Spleen (tissue), 11 donors: ENCODE results near the gene ECEL1. TPM values are rescaled to one million over a fixed set of nuclear protein-coding genes. Genes with fewer than 3 reads are reported as not detected.

ENCODE experiments used
- DNase-seq: peaks from one replicate; pipeline ENCODE4 v3.0.0-alpha.2; 2020
- H3K27ac ChIP-seq, 8 donors: fragments of 200-600 bp; sonication (generic) in 7 of 8; 1 replicate in 4 of 8; 2 replicates in 4 of 8; pipeline versions ENCODE4 v1.5.0 to v1.8.0; 2016 to 2021; ENCODE audit warnings: inconsistent platforms in 4 of 8, mild to moderate bottlenecking in 4 of 8, moderate library complexity in 1 of 8
- H3K27me3 ChIP-seq, 7 donors: fragments of 200-600 bp; sonication (generic) in 6 of 7; replicated peaks in 1 of 7; 1 replicate in 4 of 7; 2 replicates in 3 of 7; pipeline versions ENCODE4 v1.5.0 to v1.8.0; 2016 to 2021; ENCODE audit warnings: inconsistent platforms in 3 of 7, mild to moderate bottlenecking in 1 of 7
- H3K36me3 ChIP-seq, 6 donors: fragments of 200-600 bp; sonication (generic) in 5 of 6; 1 replicate in 4 of 6; 2 replicates in 2 of 6; pipeline versions ENCODE4 v1.5.0 to v1.8.0; 2016 to 2021; ENCODE audit warnings: inconsistent platforms in 2 of 6
- H3K4me1 ChIP-seq, 6 donors: fragments of 200-600 bp; sonication (generic) in 5 of 6; 1 replicate in 3 of 6; 2 replicates in 3 of 6; pipeline versions ENCODE4 v1.5.0 to v1.8.0; 2016 to 2021; ENCODE audit warnings: inconsistent platforms in 3 of 6
- H3K4me3 ChIP-seq, 8 donors: fragments of 200-600 bp; sonication (generic) in 7 of 8; 1 replicate in 4 of 8; 2 replicates in 4 of 8; pipeline versions ENCODE4 v1.5.0 to v1.8.0; 2016 to 2021; ENCODE audit warnings: inconsistent platforms in 4 of 8, mild to moderate bottlenecking in 4 of 8, moderate library complexity in 2 of 8
- H3K9me3 ChIP-seq, 8 donors: fragments of 200-600 bp; sonication (generic) in 7 of 8; 1 replicate in 4 of 8; 2 replicates in 4 of 8; pipeline versions ENCODE4 v1.5.0 to v1.8.0; 2016 to 2021; ENCODE audit warnings: inconsistent platforms in 4 of 8
- CTCF ChIP-seq, 11 experiments: fragments of 200-600 bp in 7 of 11; fragments of 450-650 bp in 4 of 11; sonication (generic) in 4 of 11; IDR thresholded peaks in 8 of 11; conservative IDR thresholded peaks in 3 of 11; 1 replicate in 7 of 11; 2 replicates in 4 of 11; pipeline versions ENCODE4 v1.4.0 to v1.8.0; 2016 to 2021; ENCODE audit warnings: antibody characterized with exemption in 11 of 11, inconsistent platforms in 4 of 11, mild to moderate bottlenecking in 1 of 11
- POLR2A ChIP-seq, 3 donors: fragments of 450-650 bp; IDR thresholded peaks; one replicate each; pipeline ENCODE4 v1.5.1; 2017; ENCODE audit warnings: antibody characterized with exemption in 3 of 3, mild to moderate bottlenecking in 1 of 3
- POLR2AphosphoS5 ChIP-seq, 3 donors: sonication (generic); formaldehyde crosslinking; IDR thresholded peaks; one replicate each; pipeline ENCODE4 v1.5.1; 2017; ENCODE audit warnings: antibody characterized with exemption in 3 of 3
- WGBS, 5 donors: extraction: QIAGEN DNeasy Blood & Tissue Kit in 3 of 5; methylation state at CpG; one replicate each; pipeline versions ENCODE4 v1.1.5 to v1.1.7; 2013 to 2018; 5-methylcytosine and 5-hydroxymethylcytosine counted together
- intact Hi-C: fragments of 100-400 bp; cut with DNase I; formaldehyde crosslinking; loops from one replicate; pipeline ENCODE4 v1.15.0; 2023; ENCODE audit warnings: low total_unique reads
- polyA plus RNA-seq, 3 donors: library from polyadenylated mRNA; stranded (reverse); fragments of 200-250 nt; gene quantifications; one replicate each; pipeline ENCODE4 v1.2.1, GENCODE V29; 2013
- total RNA-seq, 7 donors: library from RNA; depleted of rRNA in 3 of 7; stranded (reverse); fragments of >200 nt in 3 of 7; fragmentation: NEBNext Ultra II Directional in 4 of 7; extraction: Animal tissue kit (Norgen Biotek cat#: 25700) in 4 of 7; gene quantifications; one replicate each; pipeline versions ENCODE4 v1.1.0 to v1.2.1, GENCODE V29; 2016 to 2021
- donor health status: healthy with polysubstance abuse.
- donor health status: DM: no; HTN: no; CAD: no; lungs with moderate emphysema.
- donor health status: DM: no; HTN: no; CAD: no.
- donor health status: Bipolar disorder and iron deficiency.
- donor health status: healthy.
- donor health status: DM: no; HTN: no; CAD: no.
- donor health status: DM: yes; HTN: yes; CAD: no.

Gene ECEL1
- total and polyA plus RNA-seq, 10 donors: 0.10 to 23.1 (median 0.32) TPM; not detected in 2

- Histone ChIP-seq H3K4me1 (peaks cover 9 to 28% (median 23%) of the 10 kb centered on the region in 6 donors), H3K9me3 (no peaks in the 10 kb centered on the region), H3K27me3 (peaks cover 0 to 86% (median 40%) of the 10 kb centered on the region in 7 donors), H3K4me3 (no peak overlapping the region), H3K27ac (no peak overlapping the region), H3K36me3 (no peaks in the 10 kb centered on the region)
- no peak for TF ChIP-seq CTCF (IDR thresholded peaks at IDR 0.05 in 8 of 11, conservative IDR thresholded peaks at IDR 0.05 in 3 of 11)
- no peak for TF ChIP-seq POLR2AphosphoS5 (IDR thresholded peaks at IDR 0.05)
- no peak for TF ChIP-seq POLR2A (IDR thresholded peaks at IDR 0.05)
- intact Hi-C loops: no loop called here
- DNase-seq: peak; percentile 71
- WGBS, 5 donors: 83 to 91% (median 87%) methylated on average over 16 to 31 of the region's 31 CpGs
Measured at GRCh38 chr2:232482301-232483238, 5.1 kb downstream of the ECEL1 start.

- no peak overlapping the region for H3K27ac ChIP-seq
- peak; percentile 55 for DNase-seq
- intact Hi-C loops: no loop called here
- H3K9me3 ChIP-seq: no peaks in the 10 kb centered on the region
- peaks cover 0 to 80% (median 30%) of the 10 kb centered on the region in 7 donors for H3K27me3 ChIP-seq
- H3K4me3 ChIP-seq: no peak overlapping the region
- TF ChIP-seq POLR2AphosphoS5 (IDR thresholded peaks at IDR 0.05) (no peak), POLR2A (IDR thresholded peaks at IDR 0.05) (no peak), CTCF (IDR thresholded peaks at IDR 0.05 in 8 of 11, conservative IDR thresholded peaks at IDR 0.05 in 3 of 11) (no peak)
- 88 to 94% (median 90%) methylated on average over 19 to 29 of the region's 29 CpGs for WGBS, 5 donors
- H3K4me1 ChIP-seq: peaks cover under 1 to 18% (median 13%) of the 10 kb centered on the region in 6 donors
- H3K36me3 ChIP-seq: no peaks in the 10 kb centered on the region
Measured at GRCh38 chr2:232481322-232482140, 6.1 kb downstream of the ECEL1 start.

GRCh38 chr2:232480201-232481190, 7.1 kb downstream of the ECEL1 start:
- H3K27me3 ChIP-seq: peaks cover 0 to 79% (median 19%) of the 10 kb centered on the region in 7 donors
- no peaks in the 10 kb centered on the region for H3K36me3 ChIP-seq
- intact Hi-C loops: no loop called here
- H3K27ac ChIP-seq: no peak overlapping the region
- H3K9me3 ChIP-seq: no peaks in the 10 kb centered on the region
- no peak for TF ChIP-seq POLR2AphosphoS5 (IDR thresholded peaks at IDR 0.05)
- TF ChIP-seq CTCF (IDR thresholded peaks at IDR 0.05 in 8 of 11, conservative IDR thresholded peaks at IDR 0.05 in 3 of 11): no peak
- no peak for TF ChIP-seq POLR2A (IDR thresholded peaks at IDR 0.05)
- 75 to 85% (median 81%) methylated on average over 15 to 26 of the region's 26 CpGs for WGBS, 5 donors
- H3K4me1 ChIP-seq: peaks cover 0 to 7% (median 3%) of the 10 kb centered on the region in 6 donors
- peak; percentile 60 for DNase-seq
- H3K4me3 ChIP-seq: no peak overlapping the region
